ENCODE data around the gene CACNA1C.

DNA sequence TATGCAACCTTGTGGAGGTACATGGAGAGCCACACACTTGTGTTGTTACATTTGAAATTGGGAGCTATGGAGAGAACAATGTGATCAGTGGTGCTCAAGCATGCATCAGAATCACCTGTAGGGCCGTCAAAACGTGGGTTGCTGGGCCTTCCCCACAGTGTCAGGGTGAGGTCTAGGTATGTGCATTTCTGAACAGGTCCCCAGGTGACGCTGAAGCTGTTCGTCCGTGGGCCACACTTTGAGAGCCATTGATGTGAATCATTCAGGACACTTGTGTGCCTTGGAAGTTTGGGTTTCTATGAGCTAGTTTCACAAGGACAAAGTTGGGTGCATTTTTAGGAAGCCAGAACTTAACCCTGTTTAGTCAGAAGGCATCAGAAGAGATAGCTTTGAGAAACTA is 450.2 kb downstream of the CACNA1C start:
- TF ChIP-seq GATA3 (IDR thresholded peaks at IDR 0.05; ENCODE audit: low read depth, low read length) (no peak), GATA2 (IDR thresholded peaks at IDR 0.05; ENCODE audit: low read depth, low read length) (no peak)
